GM18951 (cell line): ENCODE results near the gene SBF1.

ENCODE experiments used
- POLR2A ChIP-seq: IDR thresholded peaks from 4 replicates; pipeline ENCODE4 v1.6.1; 2011; ENCODE audit warnings: mild to moderate bottlenecking; ENCODE audit not compliant: insufficient read length, insufficient read depth; ENCODE audit errors: extremely low read depth
- in situ Hi-C: fragments of 300-500 bp; cut with MboI; formaldehyde crosslinking; loops from one replicate; pipeline ENCODE4 v1.12.0; 2022; ENCODE audit warnings: low sequenced_read_pairs, mixed read lengths, inconsistent platforms; ENCODE audit not compliant: unreplicated experiment

SBF1 gene

DNA sequence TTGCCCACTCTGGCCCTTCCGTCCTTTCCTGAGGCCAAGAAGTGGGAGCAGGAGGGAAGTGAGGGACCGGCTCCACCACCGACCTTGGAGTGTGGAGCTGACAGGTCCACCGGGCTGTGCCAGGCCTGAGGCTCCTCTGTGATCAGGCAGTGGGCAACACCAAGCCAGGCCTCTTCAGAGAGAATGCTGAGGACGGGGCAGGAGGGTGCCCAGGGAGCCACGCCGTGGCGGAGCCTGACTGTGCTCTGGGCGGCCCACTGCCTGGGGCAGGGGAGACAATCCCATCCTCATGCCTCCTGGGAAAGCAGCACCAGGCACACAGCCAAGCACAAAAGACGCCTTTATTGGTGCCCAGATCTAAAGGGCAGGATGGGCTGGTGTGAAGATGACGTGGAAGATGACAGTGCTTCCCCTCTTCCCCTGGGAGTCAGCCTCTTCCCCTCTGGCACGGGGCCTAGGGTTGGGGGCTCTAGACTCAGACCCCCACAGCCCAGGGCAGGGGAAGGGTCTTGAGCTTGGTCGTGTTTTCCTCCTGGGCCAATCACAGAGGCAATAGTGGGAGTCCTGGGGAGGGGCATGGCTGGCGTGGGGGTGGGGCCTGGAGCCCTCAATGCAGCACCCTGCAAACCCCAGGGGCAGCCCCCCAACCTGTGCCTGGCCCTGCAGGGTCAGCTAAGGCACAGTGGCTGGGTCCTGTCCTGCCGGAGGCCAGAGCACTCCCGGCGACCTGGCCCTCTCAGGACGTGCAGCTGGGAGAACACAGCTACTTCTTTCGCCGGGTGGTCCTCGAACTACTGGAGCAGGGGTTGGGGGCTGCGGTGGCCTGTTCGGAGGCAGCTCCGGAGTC is 28.0 kb upstream of the SBF1 start:
- in situ Hi-C loops, result loop anchor here (10.0 kb wide), 1 partner anchor 228 kb away; the partner anchor contains the start of gene MAPK11
- no peak for TF ChIP-seq POLR2A

DNA sequence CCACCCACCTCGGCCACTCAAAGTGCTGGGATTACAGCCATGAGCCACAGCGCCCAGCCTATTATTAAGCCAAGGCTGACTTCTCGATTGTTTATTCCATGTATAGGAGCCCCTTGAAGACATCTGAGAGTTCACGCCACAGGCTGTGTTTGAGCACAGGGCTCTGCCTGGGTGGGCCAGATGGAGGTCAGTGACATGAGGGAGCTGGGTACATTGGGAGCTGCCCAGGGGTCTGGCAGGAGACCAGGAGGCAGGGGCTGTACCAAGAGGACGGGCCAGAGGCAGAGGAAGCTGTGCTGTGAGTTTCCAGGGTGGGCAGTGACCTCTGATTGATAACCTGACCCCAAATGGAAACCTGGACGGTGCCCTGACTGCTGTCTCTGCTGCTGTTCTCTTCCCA is 27.3 kb upstream of the SBF1 start:
- TF ChIP-seq POLR2A, result no peak
- in situ Hi-C loops, result loop anchor here (10.0 kb wide), 1 partner anchor 227 kb away; the partner anchor contains the start of gene MAPK11

DNA sequence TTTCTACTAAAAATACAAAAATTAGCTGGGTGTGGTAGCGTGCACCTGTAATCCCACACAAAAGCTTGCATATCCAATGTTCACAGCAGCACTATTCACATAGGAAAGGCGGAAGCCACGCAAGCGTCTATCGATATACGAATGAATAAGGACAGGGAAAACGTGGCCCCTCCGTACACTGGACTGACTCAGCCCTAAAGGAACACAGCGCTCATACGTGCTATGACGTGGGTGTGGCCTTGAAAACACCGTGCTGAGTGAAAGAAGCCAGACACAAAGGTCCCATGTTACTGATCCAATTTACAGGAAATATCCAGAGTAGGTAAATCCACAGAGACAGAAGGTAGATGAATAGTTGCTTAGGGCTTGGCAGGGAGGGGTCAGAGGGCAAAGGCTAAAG is 25.6 kb upstream of the SBF1 start:
- in situ Hi-C loops, result loop anchor here (10.0 kb wide), 1 partner anchor 226 kb away; the partner anchor contains the start of gene MAPK11
- TF ChIP-seq POLR2A, result no peak

DNA sequence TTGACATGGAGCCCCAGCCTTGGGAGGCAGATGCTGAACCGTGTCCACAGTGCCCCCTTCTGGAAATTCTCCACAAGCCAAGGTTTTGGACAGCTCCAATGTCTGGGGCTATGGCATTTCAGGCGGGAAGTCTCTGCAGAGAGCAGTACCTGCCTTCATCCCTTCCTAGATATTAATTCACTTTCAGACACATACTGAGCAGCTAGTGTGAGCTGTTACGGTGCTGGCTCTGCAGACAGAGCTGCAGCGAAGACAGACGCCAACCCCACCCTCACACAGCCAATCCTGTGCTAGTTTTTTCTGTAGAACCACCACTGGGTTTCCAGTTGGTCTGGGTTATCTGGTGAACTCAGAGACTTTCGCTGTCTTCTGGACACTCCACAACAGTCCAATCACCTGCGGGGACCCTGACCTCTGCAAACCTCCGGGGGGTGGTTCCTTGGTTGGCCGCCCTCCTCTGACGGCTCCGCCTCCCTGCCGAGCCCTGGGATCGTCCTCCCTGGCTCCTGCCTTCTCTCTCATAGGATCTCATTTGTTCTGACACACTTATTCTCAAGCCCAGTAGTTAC is 23.6 kb upstream of the SBF1 start:
- no peak for TF ChIP-seq POLR2A
- in situ Hi-C loops, result no loop called here

DNA sequence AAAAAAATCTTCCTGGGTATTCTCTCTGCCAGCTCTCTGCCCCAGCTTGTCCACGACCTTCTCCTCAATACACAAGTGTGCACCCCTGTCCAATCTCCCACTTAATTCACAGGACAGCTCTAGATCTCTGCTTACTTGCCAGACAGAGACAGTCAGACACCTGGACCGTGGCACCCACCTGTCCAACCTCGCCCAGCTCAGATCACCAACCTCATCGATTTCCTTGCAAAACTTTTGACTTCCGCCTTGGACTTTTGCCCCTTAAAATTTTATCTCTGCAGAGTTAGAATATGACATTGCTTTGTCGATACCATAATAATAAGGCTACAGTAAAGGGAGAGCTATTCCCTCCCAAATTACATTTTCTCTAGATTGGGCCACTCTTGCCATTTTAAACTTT is 22.3 kb upstream of the SBF1 start:
- in situ Hi-C loops, result no loop called here
- no peak for TF ChIP-seq POLR2A

DNA sequence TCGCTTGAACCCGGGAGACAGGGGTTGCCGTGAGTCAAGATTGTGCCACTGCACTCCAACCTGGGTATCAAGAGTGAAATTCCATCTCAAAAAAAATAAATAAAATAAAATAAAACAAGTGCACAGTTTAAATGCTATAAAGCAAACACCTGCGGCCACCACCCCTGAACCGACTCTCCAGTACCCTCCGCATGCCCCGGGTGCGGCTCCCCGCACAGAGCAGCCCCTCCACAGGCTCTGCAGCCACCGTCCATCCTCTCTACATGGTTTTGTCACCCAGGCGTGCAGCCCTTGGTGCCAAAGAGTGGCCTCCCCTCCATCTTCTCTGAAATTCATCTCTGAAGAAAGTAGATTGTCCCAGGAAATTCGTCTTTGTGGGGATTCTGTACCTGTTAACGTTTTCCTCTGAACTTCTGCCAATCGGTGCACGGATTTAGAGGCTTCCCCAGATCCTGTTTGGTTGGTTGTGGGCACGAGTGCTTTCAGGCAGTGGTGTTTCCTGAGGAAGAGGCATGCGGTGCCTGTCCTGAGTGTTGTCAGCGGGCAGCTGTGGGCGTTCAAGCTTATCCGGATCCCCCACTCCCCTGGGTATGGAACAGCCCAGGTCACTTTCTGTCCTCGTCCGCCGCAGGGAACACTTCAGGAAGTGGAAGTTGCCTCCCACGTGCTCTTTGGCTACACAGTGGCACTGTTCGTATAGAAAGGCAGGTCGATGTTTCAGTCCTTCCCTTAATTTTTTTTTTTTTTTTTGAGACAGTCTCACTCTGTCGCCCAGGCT is 15.9 kb upstream of the SBF1 start:
- TF ChIP-seq POLR2A, result no peak
- in situ Hi-C loops, result no loop called here

DNA sequence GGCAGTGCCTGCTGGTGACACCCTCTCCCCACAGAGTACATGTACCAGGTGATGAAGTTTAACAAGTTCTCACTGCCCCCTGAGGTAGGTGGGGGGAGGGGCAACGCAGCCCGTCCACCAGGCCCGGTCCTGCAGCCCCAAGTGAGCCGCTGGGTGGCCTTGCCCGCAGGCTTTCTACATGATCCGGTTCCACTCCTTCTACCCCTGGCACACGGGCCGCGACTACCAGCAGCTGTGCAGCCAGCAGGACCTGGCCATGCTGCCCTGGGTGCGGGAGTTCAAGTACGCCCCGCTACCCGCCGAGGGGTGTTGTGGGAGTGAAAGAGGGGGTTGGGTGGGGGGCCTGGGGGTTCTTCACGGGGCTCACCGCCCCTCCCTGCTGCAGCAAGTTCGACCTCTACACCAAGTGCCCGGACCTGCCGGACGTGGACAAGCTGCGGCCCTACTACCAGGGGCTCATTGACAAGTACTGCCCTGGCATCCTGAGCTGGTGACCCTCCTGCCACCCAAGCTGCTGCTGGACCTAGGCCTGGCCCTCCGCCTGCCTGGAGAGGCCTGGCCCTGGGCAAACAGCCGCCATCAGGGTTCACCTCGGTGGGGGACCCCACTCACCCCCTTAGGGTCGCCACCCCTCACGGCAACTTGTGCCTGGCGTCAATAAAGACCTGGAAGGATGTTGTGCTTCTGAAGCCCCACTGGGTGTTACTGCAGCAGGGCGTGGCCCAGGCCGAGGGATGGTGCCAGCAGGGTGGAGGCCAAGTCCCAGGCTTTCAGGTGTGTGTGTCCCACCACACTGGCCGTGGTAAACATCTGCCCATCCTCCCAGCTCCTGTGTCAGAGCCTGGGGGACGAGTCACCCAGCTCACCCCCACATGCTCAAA is 14.8 kb upstream of the SBF1 start:
- in situ Hi-C loops, result no loop called here
- TF ChIP-seq POLR2A, result no peak

DNA sequence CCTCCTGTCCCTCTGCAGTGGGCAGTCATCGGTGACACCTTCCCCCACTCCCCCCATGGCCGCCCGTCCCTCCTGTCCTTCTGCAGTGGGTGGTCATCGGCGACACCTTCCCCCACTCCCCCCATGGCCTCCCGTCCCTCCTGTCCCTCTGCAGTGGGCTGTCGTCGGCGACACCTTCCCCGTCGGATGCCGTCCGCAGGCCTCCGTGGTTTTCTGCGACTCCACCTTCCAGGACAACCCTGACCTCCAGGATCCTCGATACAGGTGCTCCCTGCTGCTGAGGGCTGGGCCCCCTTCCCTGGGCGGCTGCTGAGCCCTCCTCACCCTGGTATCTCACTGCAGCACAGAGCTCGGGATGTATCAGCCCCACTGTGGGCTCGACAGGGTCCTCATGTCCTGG is 14.1 kb upstream of the SBF1 start:
- TF ChIP-seq POLR2A, result no peak
- in situ Hi-C loops, result no loop called here

DNA sequence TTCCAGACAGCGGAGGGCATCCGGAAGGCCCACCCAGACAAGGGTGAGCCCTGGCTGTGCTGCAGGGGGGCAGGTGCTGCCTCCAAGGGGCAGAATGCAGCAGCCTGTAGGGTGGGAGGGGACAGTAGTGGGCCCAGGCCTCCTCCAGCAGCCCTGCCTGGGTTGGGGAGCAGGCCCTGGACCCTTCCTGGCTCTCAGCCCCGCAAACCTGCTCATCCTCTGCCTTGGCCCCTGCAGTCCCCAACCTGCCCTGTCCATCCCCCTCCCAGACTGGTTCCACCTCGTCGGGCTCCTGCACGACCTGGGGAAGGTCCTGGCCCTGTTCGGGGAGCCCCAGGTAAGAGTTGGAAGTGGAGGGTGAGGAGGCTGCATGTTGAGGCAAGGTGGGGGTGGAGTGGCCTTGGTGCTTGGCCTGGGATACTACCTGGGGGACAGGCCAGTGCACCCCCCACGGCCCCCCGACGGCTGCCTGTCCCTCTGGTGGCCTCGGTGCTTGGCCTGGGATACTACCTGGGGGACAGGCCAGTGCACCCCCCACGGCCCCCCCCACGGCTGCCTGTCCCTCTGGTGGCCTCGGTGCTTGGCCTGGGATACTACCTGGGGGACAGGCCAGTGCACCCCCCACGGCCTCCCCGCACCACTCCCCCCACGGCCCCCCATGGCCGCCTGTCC is 13.3 kb upstream of the SBF1 start:
- no peak for TF ChIP-seq POLR2A
- in situ Hi-C loops, result no loop called here

DNA sequence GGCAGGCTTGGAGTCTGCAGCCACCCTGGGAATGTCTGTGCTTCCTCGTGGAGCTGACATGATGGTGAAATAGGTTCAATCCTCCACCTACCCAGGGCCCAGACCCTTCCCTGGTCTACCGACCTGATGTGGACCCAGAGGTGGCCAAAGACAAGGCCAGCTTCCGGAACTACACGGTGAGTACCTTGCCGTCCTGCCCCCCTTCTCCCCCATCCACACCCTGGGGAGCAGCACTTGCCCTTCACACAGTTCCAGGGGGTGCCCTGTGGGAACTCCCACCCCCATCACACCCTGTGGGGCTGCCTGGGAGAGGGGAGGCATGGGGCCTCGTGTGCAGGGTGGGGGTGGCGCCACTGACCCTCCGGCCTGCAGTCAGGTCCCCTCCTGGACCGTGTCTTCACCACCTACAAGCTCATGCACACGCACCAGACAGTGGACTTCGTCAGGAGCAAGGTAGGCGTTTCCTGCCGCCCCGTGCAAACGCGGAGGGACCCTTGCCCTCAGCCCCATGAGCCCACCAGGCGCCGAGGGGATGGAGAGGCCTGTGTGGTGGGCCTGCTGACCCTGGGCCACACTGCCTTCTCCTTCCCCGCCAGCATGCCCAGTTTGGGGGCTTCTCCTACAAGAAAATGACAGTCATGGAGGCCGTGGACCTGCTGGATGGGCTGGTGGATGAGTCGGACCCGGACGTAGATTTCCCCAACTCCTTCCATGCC is 12.6 kb upstream of the SBF1 start:
- in situ Hi-C loops, result no loop called here
- no peak for TF ChIP-seq POLR2A

DNA sequence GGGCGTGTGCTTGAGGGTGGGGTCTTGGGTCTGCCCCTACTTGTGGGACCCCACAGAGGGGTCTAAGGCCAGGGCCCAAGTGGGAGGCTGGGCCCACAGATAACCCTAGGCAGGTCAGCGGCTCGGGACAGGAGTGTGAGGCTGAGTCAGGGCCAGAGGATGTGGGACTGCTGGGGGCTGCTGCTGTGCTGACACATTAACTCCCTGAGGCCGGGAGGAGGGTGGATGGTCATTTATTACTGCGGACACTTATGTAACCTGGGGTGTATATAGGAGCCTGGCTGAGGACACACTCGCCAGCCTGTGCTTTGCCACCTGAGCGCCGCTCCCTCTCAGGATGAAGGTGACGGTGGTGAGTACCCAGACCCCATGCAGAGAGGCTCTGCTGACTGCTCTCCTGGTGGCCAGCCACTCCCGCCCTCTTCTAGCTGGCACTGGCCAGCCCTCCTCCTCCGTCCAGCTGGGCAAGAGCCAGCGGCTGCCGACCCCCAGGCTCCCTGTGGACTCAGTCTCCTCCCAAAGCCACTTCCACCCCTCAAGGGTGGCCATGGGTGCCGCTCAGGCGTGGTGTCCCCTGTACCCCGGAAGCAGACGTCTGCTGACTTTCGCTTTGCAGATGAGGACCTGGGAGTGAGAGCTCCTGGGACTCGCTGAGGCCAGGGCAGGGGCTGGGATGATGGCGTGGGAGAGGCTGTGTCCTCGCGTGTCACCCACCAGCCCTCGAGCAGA is 11.9 kb upstream of the SBF1 start, which contains the start of gene MIOX:
Gene MIOX (plus strand): TSS at position 299 of the 729 bp plus-strand sequence. CDS start 39 bp downstream, at position 338.
- in situ Hi-C loops, result no loop called here
- no peak for TF ChIP-seq POLR2A
